GM18502 (cell line): ENCODE measurements around the gene TBC1D22A.

Experiments used
- ATAC-seq: cut with Tn5 transposase; IDR thresholded peaks from one replicate; pipeline ENCODE4 v1.9.1; 2021; ENCODE audit warnings: mild to moderate bottlenecking; ENCODE audit not compliant: unreplicated experiment, poor library complexity

Gene TBC1D22A

DNA sequence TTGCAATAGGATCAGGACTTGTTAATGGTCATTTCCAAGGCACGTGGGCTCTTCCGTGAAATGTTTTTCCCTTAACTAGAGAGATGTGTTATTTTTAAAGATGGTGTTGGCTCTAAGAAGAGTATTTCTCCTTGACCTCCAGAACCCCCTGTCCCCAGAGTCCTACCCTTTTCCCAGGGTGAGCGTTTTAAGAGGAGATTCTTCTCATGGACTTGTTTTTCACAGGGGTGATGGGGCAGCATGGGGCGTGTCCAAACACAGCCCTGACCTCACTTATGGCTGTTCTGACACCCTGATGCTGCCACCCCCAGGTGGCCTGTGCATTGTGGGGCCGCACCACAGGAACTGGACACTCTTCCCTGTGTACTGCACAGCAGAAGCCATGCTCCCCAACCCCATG is 335.7 kb downstream of the TBC1D22A start:
- ATAC-seq, result no peak

DNA sequence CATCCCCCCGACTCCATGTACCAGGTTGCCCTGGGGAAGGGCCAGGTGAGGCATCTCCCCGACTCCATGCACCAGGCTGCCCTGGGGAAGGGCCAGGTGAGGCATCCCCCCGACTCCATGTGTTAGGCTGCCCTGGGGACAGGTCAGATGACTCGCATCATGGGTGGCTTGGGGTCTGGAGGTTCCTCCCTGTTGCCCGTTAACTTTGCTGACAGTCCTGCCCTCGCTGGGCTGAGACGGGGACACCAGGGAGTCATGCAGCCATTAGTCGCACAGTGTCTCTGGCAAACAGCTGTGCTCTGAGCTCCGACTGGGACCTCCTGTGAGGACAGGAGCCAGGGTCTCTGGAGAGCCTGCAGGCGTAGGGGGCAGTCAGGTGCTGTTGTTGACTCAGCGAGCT is 336.1 kb downstream of the TBC1D22A start:
- no peak for ATAC-seq

DNA sequence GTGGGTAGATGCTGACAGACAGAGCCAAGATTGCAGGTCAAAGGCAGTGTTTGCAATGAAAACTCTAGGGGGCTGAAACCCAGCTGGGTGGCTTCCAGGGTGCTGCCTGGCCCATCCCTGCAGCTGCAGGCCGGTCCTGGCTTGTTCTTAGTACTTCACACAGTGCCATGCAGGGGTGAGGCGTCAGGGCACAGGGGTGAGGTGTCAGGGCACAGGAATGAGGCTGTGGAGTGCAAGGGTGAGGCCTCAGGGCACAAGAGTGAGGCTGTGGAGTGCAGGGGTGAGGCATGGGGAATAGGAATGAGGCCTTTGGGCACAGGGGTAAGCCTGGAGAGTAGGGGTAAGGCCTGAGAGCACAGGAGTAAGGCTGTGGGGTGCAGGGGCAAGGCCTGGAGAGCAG is 337.6 kb downstream of the TBC1D22A start:
- no peak for ATAC-seq

- no peak for ATAC-seq
Observed at GRCh38 chr22:47100646-47101200, 338.3 kb downstream of the TBC1D22A start.

GRCh38 chr22:47101321-47101885 is 339.0 kb downstream of the TBC1D22A start:
- ATAC-seq, result no peak

GRCh38 chr22:47102081-47102480 is 339.6 kb downstream of the TBC1D22A start:
- no peak for ATAC-seq

DNA sequence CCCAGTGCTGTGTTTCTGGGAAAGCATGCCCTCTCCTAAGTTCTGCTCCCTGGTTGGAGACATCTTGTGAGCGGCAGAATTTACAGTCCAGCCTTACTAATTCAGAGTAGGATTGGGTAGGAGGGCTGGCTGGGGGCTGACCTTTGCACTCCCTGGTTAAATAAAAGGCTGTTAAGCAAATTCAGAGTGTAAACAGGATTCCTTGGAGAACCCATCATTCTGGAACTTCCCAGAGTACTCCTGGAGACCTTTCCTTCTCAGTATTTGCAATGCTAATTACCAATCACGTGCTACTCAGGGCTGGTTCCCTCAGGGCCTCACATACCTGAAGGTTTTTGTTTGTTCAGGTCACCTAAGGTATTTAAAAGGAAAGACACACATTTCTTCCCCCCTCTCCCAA is 340.2 kb downstream of the TBC1D22A start:
- no peak for ATAC-seq

DNA sequence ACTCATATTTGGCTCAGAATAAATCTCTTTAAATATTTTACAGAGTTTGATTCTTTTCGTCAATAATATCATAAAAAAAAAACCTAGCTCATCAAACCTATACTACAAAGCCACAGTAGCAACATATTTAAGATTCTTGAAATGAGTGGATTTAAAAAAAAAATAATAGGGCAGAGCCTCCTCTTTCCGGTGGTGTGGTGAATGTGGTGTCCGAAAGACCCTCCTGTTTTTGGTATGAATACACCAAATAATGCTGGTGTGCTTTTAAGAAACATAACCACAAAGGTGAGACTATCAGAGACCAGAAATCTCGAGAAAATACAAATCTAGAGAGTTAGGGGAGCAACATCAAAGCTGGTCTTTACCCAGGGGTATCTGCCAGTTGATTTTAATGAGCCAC is 342.6 kb downstream of the TBC1D22A start:
- no peak for ATAC-seq

DNA sequence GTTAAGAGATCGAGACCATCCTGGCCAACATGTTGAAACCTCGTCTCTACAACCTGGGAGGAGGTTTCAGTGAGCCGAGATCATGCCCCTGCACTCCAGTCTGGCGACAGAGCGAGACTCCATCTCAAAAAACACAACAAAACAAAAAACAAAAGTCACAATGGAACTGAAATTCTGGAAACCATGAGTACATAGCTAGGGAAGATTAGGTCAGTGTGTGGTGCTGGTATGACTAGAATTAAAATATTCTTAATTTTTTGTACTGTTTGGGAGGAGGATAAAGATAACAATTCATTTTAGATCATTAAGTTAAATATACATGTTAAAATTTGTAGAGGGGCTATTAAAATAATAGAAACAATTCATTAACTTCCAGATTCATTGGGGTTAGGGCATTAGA is 344.4 kb downstream of the TBC1D22A start:
- no peak for ATAC-seq

DNA sequence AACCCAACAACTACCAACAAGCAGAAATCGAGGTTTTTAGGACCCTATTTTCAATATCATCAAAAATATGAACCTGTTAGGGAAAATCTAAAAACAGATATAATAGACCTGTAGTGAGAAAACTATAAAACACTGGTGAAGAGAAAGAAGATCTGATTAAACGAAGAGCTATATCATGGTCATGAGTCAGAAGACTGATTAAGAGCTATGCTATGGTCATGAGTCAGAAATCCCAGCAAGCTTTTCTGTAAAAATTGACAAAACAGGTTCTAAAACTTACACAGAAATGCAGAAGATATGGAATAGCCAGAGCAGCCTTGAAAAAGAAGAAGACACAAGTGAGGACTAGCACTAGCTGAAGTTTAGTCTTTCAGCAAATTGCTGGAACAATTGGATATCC is 345.0 kb downstream of the TBC1D22A start:
- no peak for ATAC-seq

DNA sequence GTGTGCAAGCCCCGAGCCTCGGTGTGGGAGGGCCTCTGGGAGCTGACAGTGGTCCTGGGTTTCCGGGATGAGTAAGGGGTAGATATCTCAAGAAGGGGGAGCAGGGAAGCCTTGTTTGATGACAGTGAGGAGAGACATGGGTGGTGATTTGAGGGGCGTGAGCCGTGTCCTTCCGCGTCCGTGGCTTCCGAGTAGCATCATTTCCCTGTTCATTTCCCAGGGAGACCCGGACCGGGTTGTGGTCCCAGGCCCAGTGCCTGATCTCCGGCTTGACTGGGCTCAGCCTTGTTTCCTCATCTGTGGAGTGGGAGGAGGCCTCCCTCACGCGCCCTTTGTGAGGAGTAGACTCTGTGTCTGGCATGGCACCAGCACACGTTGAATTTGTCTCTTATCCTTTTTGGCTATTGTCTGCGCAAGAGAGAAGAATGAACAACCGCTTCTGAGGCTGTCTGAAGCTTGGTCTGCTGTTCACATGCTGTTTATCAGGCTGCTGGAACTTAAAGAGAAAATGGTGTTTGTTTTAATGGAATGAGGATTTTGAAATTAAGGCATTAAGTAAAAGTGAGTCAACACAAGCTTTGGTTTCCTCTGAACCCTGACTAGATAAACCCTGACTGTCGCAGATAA is 348.5 kb downstream of the TBC1D22A start:
- ATAC-seq, result no peak

DNA sequence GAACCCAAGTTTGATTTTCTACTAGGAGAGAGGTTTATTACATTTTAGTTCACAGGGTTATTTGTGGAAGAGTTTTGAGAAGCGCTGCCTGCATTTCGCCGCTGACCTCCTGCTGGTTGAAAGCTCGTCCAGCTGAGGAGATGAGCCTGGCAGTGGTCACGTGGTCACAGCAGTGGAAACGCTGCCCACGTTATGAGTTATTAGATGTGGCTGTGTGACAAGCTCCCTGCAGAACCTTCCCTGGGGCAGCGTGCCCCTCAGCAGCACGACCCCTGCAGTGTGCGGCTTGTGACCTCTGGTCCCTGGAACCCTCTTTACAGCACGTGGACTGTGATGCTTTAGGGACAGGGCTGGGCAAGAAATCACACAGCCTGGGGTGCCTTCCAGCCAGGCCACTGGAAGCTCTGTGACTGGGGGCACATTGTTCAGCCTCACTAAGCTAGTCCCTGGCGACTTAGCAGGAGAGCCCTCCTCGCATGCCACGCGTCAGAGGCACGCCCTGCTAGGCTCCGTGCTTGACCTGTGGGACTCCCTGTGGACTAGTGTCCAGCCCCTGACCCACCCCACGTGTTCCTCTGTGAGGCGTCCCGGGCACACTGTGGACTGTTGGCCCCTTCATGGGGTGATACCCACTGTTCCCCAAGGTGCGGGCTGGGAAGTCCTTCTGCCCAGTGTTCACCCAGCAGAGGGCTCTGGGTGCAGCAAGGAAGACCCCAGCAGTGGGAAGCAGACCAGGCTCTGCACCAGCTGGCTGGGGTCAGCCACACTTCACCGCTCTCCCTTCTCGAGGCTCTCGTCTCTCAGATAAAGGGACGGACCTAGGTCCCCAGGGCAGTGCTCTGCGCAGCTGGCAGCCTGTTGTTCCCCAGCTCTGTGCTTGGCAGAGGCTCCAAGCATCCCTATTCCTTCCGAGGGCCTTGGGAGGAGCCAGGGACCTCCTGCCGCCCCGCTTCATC is 349.5 kb downstream of the TBC1D22A start:
- ATAC-seq, result no peak

DNA sequence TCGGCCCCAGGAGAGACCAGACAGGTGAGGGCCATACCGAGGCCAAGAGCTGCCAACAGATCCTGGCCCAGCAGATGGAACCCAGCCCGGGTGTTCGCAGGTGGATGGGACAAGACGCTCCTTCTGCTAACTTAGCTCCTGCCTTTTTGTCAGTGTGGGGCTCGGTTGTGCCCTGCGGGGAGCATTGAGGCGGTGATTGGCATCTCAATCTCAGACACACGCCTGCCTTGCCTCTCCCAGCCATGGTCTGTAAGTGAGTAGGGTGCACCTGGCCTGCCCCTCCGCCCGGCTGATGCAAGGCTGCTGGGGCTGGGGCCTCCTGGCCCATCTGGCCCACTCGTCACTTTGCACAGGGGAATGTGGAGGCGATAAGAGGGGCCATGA is 350.1 kb downstream of the TBC1D22A start:
- ATAC-seq, result no peak

GRCh38 chr22:47112994-47113852 is 350.8 kb downstream of the TBC1D22A start:
- no peak for ATAC-seq

GRCh38 chr22:47113853-47114415 is 351.5 kb downstream of the TBC1D22A start:
- no peak for ATAC-seq

- no peak for ATAC-seq
Observed at GRCh38 chr22:47114813-47115517, 352.5 kb downstream of the TBC1D22A start.

GRCh38 chr22:47115518-47115890 is 353.1 kb downstream of the TBC1D22A start:
- ATAC-seq, result no peak

DNA sequence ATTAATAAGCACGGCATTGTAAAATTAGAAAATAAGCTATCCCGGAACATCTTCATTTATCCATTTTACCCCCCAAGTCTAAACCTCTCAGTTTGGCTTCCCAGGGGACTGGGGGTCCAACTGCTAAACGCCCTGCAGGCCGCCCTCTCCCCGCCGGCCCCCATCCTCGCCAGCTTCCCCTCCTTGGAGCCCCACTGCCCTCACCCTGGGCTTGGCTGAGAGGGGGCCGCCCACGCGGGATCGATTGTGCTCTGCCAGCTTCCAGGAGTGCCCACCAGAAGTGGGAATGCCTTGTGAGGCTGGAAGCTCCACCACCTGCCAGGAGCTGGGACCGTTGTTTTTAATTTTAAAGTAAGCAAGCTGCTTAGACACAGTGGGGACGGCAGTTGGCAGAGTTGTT is 353.5 kb downstream of the TBC1D22A start:
- ATAC-seq, result no peak
